Spleen (tissue), 7 donors: ENCODE results near the gene SFT2D1.

Experiments
- POLR2A ChIP-seq, 3 donors: fragments of 450-650 bp; IDR thresholded peaks; one replicate each; pipeline ENCODE4 v1.5.1; 2017; ENCODE audit warnings: antibody characterized with exemption in 3 of 3, mild to moderate bottlenecking in 1 of 3
- POLR2AphosphoS5 ChIP-seq, 3 donors: sonication (generic); formaldehyde crosslinking; IDR thresholded peaks; one replicate each; pipeline ENCODE4 v1.5.1; 2017; ENCODE audit warnings: antibody characterized with exemption in 3 of 3
- TF ChIP-seq, protein P1 (sequence below), 11 experiments: fragments of 200-600 bp in 7 of 11; fragments of 450-650 bp in 4 of 11; sonication (generic) in 4 of 11; IDR thresholded peaks in 8 of 11; conservative IDR thresholded peaks in 3 of 11; 1 replicate in 7 of 11; 2 replicates in 4 of 11; pipeline versions ENCODE4 v1.4.0 to v1.8.0; 2016 to 2021; ENCODE audit warnings: antibody characterized with exemption in 11 of 11, inconsistent platforms in 4 of 11, mild to moderate bottlenecking in 1 of 11
- donor health status: DM: no; HTN: no; CAD: no; lungs with moderate emphysema.
- donor health status: DM: no; HTN: no; CAD: no.
- donor health status: DM: no; HTN: no; CAD: no.

DNA sequence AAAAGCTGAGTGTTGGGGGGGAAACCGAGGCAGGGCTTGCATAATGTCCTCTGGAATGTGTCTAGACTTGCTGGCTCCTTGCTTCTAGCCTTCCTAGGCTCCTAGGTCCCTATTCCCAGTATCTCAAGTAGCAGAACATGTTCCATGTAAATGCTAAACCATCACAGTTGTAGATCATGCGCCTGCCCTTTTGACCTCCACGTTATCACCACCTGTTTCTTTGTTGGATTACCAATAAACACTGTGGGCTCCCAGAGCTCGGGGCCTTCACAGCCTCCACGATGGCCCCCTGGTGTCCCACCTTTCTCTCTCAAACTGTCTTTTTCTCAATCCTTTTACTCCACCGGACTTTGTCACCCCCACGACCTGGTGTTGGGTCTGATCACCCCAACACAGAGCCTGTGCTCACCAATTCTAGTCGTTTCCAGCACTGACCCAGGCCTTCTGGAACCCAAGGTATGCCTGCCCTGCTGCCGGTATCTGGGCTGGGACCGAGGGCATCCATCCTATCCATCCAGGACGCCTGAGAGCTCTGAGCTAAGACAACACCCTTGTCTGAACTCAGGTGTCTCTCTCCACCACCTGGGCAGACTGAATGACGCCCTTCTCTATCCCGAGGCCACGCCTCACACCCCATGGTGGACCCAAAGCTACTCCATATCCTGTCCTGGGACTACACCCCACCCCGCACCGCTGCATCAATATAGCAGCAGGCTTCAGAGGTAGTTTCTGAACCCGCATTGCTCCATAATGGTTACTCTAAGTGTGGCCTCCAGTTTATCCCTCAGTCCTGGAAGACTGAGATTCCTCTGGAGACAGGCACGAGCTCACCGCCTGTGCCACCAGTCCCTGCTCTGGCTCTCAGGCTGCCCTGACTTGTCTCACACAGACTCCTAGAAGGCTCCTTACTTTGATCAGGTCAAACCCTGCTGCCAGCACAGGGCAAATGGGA is 24.8 kb downstream of the SFT2D1 start:
- TF ChIP-seq, protein P1, sequence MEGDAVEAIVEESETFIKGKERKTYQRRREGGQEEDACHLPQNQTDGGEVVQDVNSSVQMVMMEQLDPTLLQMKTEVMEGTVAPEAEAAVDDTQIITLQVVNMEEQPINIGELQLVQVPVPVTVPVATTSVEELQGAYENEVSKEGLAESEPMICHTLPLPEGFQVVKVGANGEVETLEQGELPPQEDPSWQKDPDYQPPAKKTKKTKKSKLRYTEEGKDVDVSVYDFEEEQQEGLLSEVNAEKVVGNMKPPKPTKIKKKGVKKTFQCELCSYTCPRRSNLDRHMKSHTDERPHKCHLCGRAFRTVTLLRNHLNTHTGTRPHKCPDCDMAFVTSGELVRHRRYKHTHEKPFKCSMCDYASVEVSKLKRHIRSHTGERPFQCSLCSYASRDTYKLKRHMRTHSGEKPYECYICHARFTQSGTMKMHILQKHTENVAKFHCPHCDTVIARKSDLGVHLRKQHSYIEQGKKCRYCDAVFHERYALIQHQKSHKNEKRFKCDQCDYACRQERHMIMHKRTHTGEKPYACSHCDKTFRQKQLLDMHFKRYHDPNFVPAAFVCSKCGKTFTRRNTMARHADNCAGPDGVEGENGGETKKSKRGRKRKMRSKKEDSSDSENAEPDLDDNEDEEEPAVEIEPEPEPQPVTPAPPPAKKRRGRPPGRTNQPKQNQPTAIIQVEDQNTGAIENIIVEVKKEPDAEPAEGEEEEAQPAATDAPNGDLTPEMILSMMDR (IDR thresholded peaks at IDR 0.05 in 8 of 11, conservative IDR thresholded peaks at IDR 0.05 in 3 of 11), result no peak
- no peak for TF ChIP-seq POLR2A (IDR thresholded peaks at IDR 0.05)
- TF ChIP-seq POLR2AphosphoS5 (IDR thresholded peaks at IDR 0.05), result no peak
